NOMO-1 treated with DMSO at 0.1 percent for 48 hours (cell line): Measurements from ENCODE around the gene GLB1L2.
"Not testable (repeated sequence)": the region's sequence is repeated elsewhere in the genome, so short reads cannot be mapped to it uniquely, and the experiment has no call there.

Source experiments
- DNase-seq: peaks from one replicate; lab custom pipeline; 2025; ENCODE audit not compliant: unreplicated experiment; lab: John Stamatoyannopoulos, UW

Gene GLB1L2, protein sequence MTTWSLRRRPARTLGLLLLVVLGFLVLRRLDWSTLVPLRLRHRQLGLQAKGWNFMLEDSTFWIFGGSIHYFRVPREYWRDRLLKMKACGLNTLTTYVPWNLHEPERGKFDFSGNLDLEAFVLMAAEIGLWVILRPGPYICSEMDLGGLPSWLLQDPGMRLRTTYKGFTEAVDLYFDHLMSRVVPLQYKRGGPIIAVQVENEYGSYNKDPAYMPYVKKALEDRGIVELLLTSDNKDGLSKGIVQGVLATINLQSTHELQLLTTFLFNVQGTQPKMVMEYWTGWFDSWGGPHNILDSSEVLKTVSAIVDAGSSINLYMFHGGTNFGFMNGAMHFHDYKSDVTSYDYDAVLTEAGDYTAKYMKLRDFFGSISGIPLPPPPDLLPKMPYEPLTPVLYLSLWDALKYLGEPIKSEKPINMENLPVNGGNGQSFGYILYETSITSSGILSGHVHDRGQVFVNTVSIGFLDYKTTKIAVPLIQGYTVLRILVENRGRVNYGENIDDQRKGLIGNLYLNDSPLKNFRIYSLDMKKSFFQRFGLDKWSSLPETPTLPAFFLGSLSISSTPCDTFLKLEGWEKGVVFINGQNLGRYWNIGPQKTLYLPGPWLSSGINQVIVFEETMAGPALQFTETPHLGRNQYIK

DNA sequence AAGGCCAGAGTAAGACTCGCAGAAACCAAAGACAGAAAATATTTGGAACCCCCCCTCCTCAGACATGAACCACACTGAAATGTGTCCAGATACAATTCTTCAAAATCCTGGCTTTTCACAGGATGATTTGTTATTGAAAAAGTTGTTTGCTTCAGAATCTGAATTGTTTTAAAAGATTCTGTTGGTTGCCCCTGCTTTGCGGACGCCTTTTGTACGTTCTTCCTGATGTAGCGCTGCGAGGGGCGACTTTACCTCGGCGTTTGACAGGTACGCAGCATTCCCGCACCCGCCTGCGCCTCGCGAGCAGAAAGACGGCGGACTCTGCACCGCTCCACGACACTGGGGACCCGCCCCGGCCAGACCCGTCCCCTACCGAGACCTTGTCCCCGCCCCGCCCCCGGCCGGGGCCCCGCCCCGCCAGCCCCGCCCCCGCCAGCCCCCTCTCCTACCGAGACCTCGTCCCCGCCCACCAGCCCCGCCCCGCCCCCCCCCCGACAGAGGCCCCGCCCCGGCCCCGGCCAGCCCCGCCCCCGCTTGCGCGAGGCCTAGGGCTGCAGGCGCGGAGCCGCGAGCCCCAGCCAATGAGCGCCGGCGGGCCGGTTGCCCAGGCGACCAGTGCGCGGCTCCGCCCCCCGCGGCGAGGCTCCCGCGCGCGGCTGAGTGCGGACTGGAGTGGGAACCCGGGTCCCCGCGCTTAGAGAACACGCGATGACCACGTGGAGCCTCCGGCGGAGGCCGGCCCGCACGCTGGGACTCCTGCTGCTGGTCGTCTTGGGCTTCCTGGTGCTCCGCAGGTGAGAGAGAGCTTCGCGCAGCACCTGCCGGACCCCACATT lies at the start of gene GLB1L2:
Gene GLB1L2 (plus strand): TSS at position 635 of the 835 bp plus-strand sequence. CDS start 74 bp downstream, at position 709.
- DNase-seq: peak; percentile 54

GRCh38 chr11:134282121-134283045 lies 49.4 kb upstream of the GLB1L2 start:
- DNase-seq: no peak

GRCh38 chr11:134283461-134284230 lies 48.1 kb upstream of the GLB1L2 start:
- no peak for DNase-seq

DNA sequence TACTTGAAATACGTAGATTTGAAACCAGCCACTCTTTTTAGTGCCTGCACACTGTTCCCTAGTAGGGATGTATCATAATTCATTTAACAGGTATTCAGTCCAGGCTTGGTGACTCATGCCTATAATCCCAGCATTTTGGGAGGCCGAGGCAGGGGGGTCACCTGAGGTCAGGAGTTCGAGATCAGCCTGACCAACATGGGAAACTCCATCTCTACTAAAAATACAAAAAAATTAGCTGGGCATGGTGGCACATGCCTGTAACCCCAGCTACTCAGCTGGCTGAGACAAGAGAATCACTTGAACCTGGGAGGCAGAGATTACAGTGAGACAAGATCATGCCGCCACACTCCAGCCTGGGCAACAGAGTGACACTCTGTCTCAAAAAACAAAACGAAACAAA lies 47.4 kb upstream of the GLB1L2 start:
- not testable (repeated sequence) for DNase-seq

DNA sequence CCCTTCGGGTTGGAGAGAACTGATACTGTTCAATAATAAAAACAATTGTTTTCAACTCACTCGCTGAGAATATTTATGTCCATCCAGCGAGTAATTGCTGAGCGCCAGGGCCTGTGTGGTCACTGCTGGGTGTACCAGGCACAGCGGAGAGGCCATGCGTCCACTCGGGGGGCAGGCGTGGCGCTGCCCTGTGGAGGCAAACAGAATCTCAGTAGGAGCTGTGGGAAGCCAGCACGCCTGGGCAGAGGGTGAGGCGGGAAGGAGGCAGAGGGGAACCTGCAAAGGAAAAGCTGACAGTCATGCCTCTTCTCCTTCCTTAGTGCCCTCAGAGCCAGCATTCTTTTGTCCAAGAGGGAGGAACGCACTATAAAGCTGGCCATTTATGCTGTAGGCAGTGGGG lies 44.2 kb upstream of the GLB1L2 start:
- DNase-seq: no peak

DNA sequence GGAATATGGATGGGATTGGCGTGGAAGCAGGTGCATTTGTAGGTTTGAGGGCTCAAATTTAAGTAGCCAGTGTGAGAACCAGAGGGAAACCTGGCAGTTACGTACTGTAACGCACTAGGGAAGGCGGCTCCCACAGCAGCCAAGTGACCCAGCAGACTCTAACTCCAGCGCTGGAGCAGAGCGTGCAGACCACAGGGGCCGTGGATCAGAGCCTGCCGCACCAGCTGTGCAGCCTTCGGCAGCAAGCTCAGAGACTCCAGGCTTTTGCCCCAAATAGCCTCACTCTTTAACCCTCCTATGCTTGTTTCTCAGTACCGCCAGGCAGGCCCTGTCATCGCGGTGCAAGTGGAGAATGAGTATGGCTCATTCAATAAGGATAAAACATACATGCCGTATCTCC lies 43.3 kb upstream of the GLB1L2 start:
- DNase-seq: no peak

DNA sequence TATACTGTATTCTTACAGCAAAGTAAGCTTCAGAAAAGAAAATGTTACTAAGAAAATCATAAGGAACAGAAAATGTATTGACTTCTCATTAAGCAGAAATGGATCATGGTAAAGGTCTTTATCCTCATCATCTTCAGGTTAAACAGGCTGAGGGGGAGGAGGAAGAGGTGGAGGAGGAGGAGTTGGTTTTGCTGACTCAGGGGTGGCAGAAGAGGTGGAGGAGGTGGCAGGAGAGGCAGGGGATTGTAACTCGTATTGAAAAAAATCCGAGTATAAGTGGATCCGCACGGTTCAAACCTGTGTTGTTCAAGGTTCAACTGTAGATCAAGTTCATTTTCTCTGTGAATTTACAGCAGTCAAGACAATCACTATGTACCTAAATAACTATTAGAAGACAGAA lies 42.6 kb upstream of the GLB1L2 start:
- no peak for DNase-seq

GRCh38 chr11:134289789-134290188 lies 42.0 kb upstream of the GLB1L2 start:
- no peak for DNase-seq

- DNase-seq: no peak
These were observed 41.1 kb upstream of the GLB1L2 start for GRCh38 chr11:134290646-134291045.

DNA sequence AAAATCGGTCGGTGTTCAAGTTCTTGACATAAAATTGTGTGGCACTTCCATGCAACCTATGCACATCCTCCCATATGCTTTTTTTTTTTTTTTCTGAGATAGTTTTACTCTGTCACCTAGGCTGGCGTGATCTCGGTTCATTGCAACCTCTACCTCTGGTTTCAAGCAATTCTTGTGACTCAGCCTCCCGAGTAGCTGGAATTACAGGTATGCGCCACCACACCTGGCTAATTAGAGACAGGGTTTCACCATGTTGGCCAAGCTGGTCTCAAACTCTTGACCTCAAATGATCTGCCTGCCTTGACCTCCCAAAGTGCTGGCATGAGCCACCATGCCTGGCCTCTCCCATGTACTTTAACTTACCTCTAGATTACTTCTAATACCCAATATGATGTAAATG lies 40.6 kb upstream of the GLB1L2 start:
- DNase-seq: no peak

- DNase-seq: no peak
These were observed 39.1 kb upstream of the GLB1L2 start for GRCh38 chr11:134292661-134293060.

- no peak for DNase-seq
These were observed 38.4 kb upstream of the GLB1L2 start for GRCh38 chr11:134293119-134294113.

DNA sequence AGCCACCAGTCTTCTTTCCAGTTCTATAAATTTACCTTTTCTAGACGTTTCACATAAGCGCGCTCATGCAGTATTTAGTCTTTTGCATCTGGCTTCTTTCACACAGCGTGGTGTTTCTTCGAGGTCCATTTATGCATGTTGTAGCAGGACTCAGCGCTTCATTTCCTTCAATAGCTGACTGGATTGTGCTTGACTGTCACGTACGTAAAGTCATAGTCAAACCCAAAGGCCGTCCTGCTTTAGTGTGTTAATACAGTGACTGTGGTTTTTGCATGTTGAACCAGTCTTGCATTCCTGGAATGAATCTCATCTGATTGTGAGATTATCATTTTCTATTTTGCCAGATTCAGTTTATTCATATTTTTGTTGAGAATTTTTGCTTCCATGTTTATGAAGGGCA lies 37.1 kb upstream of the GLB1L2 start:
- DNase-seq: no peak

DNA sequence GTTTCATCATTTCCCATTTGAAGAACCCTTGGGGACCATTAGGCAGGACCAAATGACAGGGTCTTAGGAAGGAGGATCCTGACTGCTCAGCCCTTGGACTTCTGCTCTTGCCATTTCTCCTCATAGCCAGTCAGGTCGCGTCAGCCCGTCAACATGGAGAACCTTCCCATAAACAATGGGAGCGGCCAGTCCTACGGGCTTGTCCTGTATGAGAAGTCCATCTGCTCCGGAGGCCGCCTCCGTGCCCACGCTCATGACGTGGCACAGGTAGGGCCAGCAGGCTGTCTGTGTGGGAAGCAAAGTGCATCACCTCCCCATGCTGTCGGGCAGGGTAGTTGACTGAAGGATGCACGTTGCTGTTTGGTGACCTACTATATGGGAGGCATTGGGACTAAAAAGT lies 19.6 kb upstream of the GLB1L2 start:
- DNase-seq: no peak

GRCh38 chr11:134312807-134313206 lies 19.0 kb upstream of the GLB1L2 start:
- no peak for DNase-seq

GRCh38 chr11:134313379-134313778 lies 18.4 kb upstream of the GLB1L2 start:
- DNase-seq: no peak

DNA sequence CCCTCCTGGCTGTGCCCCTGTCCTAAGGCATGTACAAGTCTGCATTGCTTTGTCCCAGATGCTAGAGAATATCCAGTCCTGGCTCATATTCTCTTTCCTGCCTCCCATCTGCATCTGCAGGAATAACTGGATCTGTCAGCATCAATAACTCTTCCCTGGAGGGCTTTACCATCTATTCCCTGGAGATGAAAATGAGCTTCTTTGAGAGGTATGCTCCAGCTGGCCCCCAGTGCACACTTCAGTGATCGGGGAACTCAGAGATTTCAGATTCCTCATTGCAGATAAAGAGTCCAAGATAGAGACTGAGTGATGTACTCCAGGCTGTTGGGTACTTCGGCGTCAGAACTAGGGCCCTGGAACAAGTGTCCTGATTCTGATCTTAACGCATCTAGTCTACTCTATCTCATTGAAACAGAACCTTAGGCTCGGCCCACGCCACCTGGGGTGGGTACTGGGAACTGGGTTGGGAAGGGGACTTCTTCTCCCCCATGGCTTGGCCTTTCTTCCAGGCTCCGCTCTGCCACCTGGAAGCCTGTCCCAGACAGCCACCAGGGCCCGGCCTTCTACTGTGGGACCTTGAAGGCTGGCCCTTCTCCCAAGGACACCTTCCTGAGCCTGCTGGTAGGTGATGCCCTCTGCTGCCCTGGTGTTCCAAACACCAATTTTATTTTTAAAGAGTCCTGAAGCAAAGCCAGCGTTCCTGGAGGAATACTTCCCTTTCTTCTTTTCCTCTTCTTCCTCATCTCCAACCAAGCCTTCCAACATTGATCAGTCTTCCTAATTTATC lies 17.8 kb upstream of the GLB1L2 start:
- no peak for DNase-seq

DNA sequence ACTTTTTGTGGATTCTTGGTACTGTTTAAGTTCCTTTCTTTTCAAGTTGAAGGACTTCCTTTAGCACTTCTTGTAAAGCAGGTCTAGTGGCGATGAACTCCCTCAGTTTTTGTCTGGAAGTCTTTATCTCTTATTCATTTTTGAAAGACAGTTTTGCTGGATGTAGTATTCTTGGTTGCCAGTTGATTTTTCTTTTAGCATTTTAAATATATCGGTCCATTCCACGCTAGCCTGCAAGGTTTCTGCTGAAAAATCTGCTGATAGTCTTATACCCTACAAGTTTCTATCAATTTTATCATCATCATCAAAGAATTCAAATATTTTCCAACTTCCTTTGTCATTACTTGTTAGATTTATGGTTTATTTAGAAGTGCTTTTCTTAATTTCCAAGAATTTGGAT lies 14.7 kb upstream of the GLB1L2 start:
- DNase-seq: no peak
